ENCODE results near the gene SLC13A5.
A peak's percentile ranks its signal among the peaks of the same experiment; 100 is the strongest.

DNA sequence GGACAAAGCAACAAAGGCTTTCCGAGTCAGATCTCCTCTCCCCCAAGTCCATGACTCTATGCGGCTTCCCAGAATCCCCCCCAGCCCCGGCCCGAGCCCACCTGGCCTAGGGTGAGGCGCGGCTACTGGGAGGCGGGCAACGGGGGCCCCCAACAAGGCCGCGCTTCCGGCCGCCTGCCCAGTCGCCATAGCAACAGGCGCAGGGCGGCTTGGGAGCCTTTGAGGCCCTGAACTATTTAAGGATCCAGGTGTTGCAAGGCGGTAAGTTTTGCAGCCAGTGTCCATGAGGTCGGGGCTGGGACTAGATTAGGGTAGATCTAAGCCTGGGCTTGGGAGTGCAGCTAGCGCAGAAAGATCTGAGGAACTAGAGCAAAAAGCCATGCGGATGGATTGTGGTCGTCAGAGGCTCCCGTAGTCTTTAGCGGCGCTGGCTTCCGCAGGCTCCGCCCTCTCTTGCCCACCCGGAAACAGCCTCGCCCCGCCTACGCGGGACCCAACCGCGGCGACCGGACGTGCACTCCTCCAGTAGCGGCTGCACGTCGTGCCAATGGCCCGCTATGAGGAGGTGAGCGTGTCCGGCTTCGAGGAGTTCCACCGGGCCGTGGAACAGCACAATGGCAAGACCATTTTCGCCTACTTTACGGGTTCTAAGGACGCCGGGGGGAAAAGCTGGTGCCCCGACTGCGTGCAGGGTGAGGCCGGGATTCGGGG lies 72.5 kb downstream of the SLC13A5 start, which contains the start of the genes KIAA0753 and TXNDC17:
- TF ChIP-seq POLR2AphosphoS5 (IDR thresholded peaks at IDR 0.05; ENCODE audit: control insufficient read depth, insufficient read depth, low read depth, low read length) (peak; percentile 83), BRD4 (IDR thresholded peaks at IDR 0.05) (no peak), ZC3H11A (IDR thresholded peaks at IDR 0.05; ENCODE audit: low read depth, low read length) (no peak), EP300 (IDR thresholded peaks at IDR 0.05; ENCODE audit: low read length) (no peak), NR1H2 (CRISPR knock-in tag; IDR thresholded peaks at IDR 0.05) (no peak), ZNF282 (CRISPR knock-in tag; IDR thresholded peaks at IDR 0.05) (no peak), ZBTB1 (CRISPR knock-in tag; IDR thresholded peaks at IDR 0.05; ENCODE audit: borderline replicate concordance, low read depth) (no peak)
- TF ChIP-seq, protein P1, sequence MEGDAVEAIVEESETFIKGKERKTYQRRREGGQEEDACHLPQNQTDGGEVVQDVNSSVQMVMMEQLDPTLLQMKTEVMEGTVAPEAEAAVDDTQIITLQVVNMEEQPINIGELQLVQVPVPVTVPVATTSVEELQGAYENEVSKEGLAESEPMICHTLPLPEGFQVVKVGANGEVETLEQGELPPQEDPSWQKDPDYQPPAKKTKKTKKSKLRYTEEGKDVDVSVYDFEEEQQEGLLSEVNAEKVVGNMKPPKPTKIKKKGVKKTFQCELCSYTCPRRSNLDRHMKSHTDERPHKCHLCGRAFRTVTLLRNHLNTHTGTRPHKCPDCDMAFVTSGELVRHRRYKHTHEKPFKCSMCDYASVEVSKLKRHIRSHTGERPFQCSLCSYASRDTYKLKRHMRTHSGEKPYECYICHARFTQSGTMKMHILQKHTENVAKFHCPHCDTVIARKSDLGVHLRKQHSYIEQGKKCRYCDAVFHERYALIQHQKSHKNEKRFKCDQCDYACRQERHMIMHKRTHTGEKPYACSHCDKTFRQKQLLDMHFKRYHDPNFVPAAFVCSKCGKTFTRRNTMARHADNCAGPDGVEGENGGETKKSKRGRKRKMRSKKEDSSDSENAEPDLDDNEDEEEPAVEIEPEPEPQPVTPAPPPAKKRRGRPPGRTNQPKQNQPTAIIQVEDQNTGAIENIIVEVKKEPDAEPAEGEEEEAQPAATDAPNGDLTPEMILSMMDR (IDR thresholded peaks at IDR 0.05 in 2 of 3, conservative IDR thresholded peaks at IDR 0.05 in 1 of 3; ENCODE audit: insufficient read depth in 2 of 3, low read depth in 1 of 3, low read length in 3 of 3), result no peak
- TF ChIP-seq, protein P2, sequence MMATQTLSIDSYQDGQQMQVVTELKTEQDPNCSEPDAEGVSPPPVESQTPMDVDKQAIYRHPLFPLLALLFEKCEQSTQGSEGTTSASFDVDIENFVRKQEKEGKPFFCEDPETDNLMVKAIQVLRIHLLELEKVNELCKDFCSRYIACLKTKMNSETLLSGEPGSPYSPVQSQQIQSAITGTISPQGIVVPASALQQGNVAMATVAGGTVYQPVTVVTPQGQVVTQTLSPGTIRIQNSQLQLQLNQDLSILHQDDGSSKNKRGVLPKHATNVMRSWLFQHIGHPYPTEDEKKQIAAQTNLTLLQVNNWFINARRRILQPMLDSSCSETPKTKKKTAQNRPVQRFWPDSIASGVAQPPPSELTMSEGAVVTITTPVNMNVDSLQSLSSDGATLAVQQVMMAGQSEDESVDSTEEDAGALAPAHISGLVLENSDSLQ (IDR thresholded peaks at IDR 0.05), result no peak
- TF ChIP-seq, protein P3, sequence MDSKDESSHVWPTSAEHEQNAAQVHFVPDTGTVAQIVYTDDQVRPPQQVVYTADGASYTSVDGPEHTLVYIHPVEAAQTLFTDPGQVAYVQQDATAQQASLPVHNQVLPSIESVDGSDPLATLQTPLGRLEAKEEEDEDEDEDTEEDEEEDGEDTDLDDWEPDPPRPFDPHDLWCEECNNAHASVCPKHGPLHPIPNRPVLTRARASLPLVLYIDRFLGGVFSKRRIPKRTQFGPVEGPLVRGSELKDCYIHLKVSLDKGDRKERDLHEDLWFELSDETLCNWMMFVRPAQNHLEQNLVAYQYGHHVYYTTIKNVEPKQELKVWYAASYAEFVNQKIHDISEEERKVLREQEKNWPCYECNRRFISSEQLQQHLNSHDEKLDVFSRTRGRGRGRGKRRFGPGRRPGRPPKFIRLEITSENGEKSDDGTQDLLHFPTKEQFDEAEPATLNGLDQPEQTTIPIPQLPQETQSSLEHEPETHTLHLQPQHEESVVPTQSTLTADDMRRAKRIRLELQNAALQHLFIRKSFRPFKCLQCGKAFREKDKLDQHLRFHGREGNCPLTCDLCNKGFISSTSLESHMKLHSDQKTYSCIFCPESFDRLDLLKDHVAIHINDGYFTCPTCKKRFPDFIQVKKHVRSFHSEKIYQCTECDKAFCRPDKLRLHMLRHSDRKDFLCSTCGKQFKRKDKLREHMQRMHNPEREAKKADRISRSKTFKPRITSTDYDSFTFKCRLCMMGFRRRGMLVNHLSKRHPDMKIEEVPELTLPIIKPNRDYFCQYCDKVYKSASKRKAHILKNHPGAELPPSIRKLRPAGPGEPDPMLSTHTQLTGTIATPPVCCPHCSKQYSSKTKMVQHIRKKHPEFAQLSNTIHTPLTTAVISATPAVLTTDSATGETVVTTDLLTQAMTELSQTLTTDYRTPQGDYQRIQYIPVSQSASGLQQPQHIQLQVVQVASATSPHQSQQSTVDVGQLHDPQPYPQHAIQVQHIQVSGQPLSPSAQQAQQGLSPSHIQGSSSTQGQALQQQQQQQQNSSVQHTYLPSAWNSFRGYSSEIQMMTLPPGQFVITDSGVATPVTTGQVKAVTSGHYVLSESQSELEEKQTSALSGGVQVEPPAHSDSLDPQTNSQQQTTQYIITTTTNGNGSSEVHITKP (IDR thresholded peaks at IDR 0.05; ENCODE audit: partially characterized antibody), result no peak
- TF ChIP-seq, protein P4, sequence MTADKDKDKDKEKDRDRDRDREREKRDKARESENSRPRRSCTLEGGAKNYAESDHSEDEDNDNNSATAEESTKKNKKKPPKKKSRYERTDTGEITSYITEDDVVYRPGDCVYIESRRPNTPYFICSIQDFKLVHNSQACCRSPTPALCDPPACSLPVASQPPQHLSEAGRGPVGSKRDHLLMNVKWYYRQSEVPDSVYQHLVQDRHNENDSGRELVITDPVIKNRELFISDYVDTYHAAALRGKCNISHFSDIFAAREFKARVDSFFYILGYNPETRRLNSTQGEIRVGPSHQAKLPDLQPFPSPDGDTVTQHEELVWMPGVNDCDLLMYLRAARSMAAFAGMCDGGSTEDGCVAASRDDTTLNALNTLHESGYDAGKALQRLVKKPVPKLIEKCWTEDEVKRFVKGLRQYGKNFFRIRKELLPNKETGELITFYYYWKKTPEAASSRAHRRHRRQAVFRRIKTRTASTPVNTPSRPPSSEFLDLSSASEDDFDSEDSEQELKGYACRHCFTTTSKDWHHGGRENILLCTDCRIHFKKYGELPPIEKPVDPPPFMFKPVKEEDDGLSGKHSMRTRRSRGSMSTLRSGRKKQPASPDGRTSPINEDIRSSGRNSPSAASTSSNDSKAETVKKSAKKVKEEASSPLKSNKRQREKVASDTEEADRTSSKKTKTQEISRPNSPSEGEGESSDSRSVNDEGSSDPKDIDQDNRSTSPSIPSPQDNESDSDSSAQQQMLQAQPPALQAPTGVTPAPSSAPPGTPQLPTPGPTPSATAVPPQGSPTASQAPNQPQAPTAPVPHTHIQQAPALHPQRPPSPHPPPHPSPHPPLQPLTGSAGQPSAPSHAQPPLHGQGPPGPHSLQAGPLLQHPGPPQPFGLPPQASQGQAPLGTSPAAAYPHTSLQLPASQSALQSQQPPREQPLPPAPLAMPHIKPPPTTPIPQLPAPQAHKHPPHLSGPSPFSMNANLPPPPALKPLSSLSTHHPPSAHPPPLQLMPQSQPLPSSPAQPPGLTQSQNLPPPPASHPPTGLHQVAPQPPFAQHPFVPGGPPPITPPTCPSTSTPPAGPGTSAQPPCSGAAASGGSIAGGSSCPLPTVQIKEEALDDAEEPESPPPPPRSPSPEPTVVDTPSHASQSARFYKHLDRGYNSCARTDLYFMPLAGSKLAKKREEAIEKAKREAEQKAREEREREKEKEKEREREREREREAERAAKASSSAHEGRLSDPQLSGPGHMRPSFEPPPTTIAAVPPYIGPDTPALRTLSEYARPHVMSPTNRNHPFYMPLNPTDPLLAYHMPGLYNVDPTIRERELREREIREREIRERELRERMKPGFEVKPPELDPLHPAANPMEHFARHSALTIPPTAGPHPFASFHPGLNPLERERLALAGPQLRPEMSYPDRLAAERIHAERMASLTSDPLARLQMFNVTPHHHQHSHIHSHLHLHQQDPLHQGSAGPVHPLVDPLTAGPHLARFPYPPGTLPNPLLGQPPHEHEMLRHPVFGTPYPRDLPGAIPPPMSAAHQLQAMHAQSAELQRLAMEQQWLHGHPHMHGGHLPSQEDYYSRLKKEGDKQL (CRISPR knock-in tag; IDR thresholded peaks at IDR 0.05; ENCODE audit: borderline replicate concordance), result no peak
